ENCODE data around the gene GSN. TPM values are rescaled to one million over a fixed set of nuclear protein-coding genes. Genes with fewer than 3 reads are reported as not detected.

Gene GSN
- total and polyA plus RNA-seq, 9 of the 15 experiments (the other 6 are each of a cell fraction or from before 2014, with no cell fraction given): 0.39 to 16.6 (median 8.2) TPM

DNA sequence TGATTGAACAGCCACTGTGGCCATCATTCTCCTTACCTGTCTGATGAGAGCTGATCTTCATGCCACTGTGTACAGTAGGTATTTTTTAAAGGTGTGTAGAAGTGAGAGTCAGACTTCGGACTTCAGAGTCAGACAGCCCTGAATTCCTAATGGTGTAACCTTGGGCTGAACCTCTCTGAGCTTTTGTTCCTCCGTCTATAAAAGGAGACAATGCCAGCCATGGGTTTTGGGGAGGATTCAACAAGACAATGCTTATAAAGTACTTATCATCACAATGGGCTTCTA is 18.7 kb downstream of the GSN start (continued):
- no peak for TF ChIP-seq RAD21 (CRISPR knock-in tag; conservative IDR thresholded peaks at IDR 0.05 in 1 of 2, IDR thresholded peaks at IDR 0.05 in 1 of 2)
- peak; percentile 86; the same call in 1 of the 2 replicates for TF ChIP-seq KAT7 (CRISPR knock-in tag; IDR thresholded peaks at IDR 0.05; ENCODE audit: borderline replicate concordance)
- no peak for TF ChIP-seq ZNF239 (CRISPR knock-in tag; IDR thresholded peaks at IDR 0.05)
- no peak for TF ChIP-seq BCOR (IDR thresholded peaks at IDR 0.05)
- no peak for TF ChIP-seq ZNF780A (CRISPR knock-in tag; IDR thresholded peaks at IDR 0.05)
- TF ChIP-seq, protein P1, sequence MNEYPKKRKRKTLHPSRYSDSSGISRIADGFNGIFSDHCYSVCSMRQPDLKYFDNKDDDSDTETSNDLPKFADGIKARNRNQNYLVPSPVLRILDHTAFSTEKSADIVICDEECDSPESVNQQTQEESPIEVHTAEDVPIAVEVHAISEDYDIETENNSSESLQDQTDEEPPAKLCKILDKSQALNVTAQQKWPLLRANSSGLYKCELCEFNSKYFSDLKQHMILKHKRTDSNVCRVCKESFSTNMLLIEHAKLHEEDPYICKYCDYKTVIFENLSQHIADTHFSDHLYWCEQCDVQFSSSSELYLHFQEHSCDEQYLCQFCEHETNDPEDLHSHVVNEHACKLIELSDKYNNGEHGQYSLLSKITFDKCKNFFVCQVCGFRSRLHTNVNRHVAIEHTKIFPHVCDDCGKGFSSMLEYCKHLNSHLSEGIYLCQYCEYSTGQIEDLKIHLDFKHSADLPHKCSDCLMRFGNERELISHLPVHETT (CRISPR knock-in tag; conservative IDR thresholded peaks at IDR 0.05 in 1 of 2, IDR thresholded peaks at IDR 0.05 in 1 of 2): 0 out of 4 replicates have a peak, but pooled peaks of 1 of the 2 experiments have one; percentile 6
- TF ChIP-seq SAP30 (IDR thresholded peaks at IDR 0.05; ENCODE audit: borderline replicate concordance, insufficient read depth, low read depth, low read length, poor library complexity, severe bottlenecking): no peak
- no peak; the same call in 1 of the 2 replicates for TF ChIP-seq MBD2 (IDR thresholded peaks at IDR 0.05; ENCODE audit: borderline replicate concordance, low read depth)
- TF ChIP-seq ZNF584 (CRISPR knock-in tag; IDR thresholded peaks at IDR 0.05; ENCODE audit: low read depth): no peak
- TF ChIP-seq ATF2 (CRISPR knock-in tag; IDR thresholded peaks at IDR 0.05): no peak
- no peak for TF ChIP-seq MYBL2 (IDR thresholded peaks at IDR 0.05; ENCODE audit: low read depth)
- TF ChIP-seq MYBL2 (CRISPR knock-in tag; IDR thresholded peaks at IDR 0.05; ENCODE audit: borderline replicate concordance): no peak
- 0 out of 2 replicates have a peak, but pooled peaks have one; percentile 20 for TF ChIP-seq SMARCA5 (IDR thresholded peaks at IDR 0.05)
- TF ChIP-seq ZNF12 (CRISPR knock-in tag; IDR thresholded peaks at IDR 0.05): no peak
- no peak for TF ChIP-seq PTTG1 (tag; IDR thresholded peaks at IDR 0.05; ENCODE audit: low read depth)
- no peak for TF ChIP-seq DPF2 (IDR thresholded peaks at IDR 0.05)
- TF ChIP-seq ZNF764 (CRISPR knock-in tag; IDR thresholded peaks at IDR 0.05; ENCODE audit: low read depth): no peak
- TF ChIP-seq, protein P2, sequence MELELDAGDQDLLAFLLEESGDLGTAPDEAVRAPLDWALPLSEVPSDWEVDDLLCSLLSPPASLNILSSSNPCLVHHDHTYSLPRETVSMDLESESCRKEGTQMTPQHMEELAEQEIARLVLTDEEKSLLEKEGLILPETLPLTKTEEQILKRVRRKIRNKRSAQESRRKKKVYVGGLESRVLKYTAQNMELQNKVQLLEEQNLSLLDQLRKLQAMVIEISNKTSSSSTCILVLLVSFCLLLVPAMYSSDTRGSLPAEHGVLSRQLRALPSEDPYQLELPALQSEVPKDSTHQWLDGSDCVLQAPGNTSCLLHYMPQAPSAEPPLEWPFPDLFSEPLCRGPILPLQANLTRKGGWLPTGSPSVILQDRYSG (tag; conservative IDR thresholded peaks at IDR 0.05; ENCODE audit: low read depth): peak; percentile 77
- no peak for TF ChIP-seq RNF2 (IDR thresholded peaks at IDR 0.05)
- TF ChIP-seq ERF (CRISPR knock-in tag; IDR thresholded peaks at IDR 0.05): no peak
- no peak for TF ChIP-seq NFXL1 (CRISPR knock-in tag; IDR thresholded peaks at IDR 0.05)
- peak; percentile 52; the same call in 1 of the 2 replicates for TF ChIP-seq GABPB1 (CRISPR knock-in tag; IDR thresholded peaks at IDR 0.05)
- no peak for TF ChIP-seq TGIF2 (CRISPR knock-in tag; IDR thresholded peaks at IDR 0.05)
- no peak for TF ChIP-seq FOXK2 (conservative IDR thresholded peaks at IDR 0.05 in 1 of 2, IDR thresholded peaks at IDR 0.05 in 1 of 2; ENCODE audit: low read depth in 2 of 2)
- no peak for TF ChIP-seq L3MBTL2 (IDR thresholded peaks at IDR 0.05)
- TF ChIP-seq CBX2 (IDR thresholded peaks at IDR 0.05; ENCODE audit: insufficient read depth, low read length, poor library complexity, severe bottlenecking): no peak
- peak; percentile 92 for TF ChIP-seq LCOR (CRISPR knock-in tag; IDR thresholded peaks at IDR 0.05)
- TF ChIP-seq SUPT5H (IDR thresholded peaks at IDR 0.05): 0 out of 2 replicates have a peak, but pooled peaks have one; percentile 12
- no peak for TF ChIP-seq ASH1L (IDR thresholded peaks at IDR 0.05; ENCODE audit: borderline replicate concordance, low read depth, partially characterized antibody)

Data from K562 (cell line).